ENCODE data around the gene HOXC5. TPM values are rescaled to one million over a fixed set of nuclear protein-coding genes. Genes with fewer than 3 reads are reported as not detected.

The HOXC5 gene
- 1 to 10 TPM in 1 of 4 donors, under 1 TPM in 1, not detected in 2; 0.36 to 1.4 TPM for total RNA-seq

DNA sequence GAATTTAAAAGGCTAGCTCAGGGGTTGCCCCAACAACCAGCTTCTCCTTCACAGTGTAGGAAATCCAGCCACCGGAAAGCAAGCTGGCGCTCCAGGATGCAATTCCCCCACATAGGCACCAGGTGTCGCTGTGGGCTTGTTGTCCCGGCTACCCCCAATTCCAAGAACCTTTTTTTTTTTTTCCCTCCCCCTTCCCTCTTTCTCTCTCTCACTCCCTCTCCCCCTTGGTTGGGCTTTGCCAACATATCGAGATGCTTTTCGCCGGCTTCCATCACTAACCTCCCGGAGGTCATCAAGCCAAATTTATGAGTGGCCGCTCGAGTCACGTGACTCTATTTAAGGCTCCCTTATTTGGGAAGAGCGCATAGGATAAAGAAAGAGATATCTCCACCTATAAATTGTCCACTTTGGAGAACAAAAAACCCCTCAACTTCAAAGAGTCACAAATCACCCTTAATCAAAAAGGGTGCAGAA is at the start of gene HOXC5:
TSS of gene HOXC5 (plus strand) at position 424 of the 474 bp plus-strand sequence. CDS start 73 bp downstream, outside the sequence.
- Histone ChIP-seq H3K36me3 (no peaks in the 10 kb centered on the region), H3K9me3 (no peaks in the 10 kb centered on the region), H3K4me1 (peaks cover 13 to 27% of the 10 kb centered on the region in 2 donors), H3K27ac (peak within 1 kb of the TSS; percentile 94 to 100 (median 98)), H3K27me3 (no peaks in the 10 kb centered on the region), H3K4me3 (peak within 1 kb of the TSS; percentile 64 to 85 (median 68))
- TF ChIP-seq POLR2A (IDR thresholded peaks at IDR 0.05) = no peak
- TF ChIP-seq, protein P1, sequence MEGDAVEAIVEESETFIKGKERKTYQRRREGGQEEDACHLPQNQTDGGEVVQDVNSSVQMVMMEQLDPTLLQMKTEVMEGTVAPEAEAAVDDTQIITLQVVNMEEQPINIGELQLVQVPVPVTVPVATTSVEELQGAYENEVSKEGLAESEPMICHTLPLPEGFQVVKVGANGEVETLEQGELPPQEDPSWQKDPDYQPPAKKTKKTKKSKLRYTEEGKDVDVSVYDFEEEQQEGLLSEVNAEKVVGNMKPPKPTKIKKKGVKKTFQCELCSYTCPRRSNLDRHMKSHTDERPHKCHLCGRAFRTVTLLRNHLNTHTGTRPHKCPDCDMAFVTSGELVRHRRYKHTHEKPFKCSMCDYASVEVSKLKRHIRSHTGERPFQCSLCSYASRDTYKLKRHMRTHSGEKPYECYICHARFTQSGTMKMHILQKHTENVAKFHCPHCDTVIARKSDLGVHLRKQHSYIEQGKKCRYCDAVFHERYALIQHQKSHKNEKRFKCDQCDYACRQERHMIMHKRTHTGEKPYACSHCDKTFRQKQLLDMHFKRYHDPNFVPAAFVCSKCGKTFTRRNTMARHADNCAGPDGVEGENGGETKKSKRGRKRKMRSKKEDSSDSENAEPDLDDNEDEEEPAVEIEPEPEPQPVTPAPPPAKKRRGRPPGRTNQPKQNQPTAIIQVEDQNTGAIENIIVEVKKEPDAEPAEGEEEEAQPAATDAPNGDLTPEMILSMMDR (IDR thresholded peaks at IDR 0.05 in 4 of 5, conservative IDR thresholded peaks at IDR 0.05 in 1 of 5) = peak; percentile 93 to 97 (median 96)
- ATAC-seq = peak; percentile 37 to 49
- intact Hi-C loops (cut with DNase I; ENCODE audit: low total_unique reads) (loop anchor here (1.0 kb wide), 1 partner anchor 159 kb away; no protein-coding TSS in a partner anchor), in situ Hi-C loops (cut with MboI; ENCODE audit: low sequenced_read_pairs in 4 of 4) (loop anchor here in 1 of 4 donors (5.0 kb wide), 1 partner anchor 160 kb away; no protein-coding TSS in a partner anchor)
- DNase-seq = peak in 1 of 2 donors; percentile 78

DNA sequence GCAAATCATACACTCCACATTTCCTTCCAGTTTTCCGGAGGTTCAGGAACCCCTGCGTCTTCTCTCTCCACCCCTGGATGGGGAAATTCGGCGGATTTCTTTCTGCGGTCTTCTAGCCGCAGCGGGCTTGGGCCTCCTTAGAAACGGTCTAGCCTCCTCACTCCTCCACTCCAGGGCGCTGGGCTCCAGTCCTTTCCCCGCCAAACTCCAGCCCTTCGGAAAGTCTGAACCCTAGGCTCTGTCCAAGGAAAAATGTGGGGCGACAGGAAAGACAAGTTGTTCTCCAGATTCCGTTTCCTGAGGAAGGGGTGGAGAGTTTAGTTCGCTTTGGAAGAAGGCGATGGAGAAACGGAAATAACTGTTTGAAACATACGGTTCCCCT is 49.3 kb upstream of the HOXC5 start:
- no peak for TF ChIP-seq POLR2A (IDR thresholded peaks at IDR 0.05)
- TF ChIP-seq, protein P1 (IDR thresholded peaks at IDR 0.05 in 4 of 5, conservative IDR thresholded peaks at IDR 0.05 in 1 of 5) = no peak
- peak overlapping the region; percentile 94 to 100 (median 98) for H3K27ac ChIP-seq
- peak overlapping the region; percentile 59 to 85 (median 82) for H3K4me3 ChIP-seq

DNA sequence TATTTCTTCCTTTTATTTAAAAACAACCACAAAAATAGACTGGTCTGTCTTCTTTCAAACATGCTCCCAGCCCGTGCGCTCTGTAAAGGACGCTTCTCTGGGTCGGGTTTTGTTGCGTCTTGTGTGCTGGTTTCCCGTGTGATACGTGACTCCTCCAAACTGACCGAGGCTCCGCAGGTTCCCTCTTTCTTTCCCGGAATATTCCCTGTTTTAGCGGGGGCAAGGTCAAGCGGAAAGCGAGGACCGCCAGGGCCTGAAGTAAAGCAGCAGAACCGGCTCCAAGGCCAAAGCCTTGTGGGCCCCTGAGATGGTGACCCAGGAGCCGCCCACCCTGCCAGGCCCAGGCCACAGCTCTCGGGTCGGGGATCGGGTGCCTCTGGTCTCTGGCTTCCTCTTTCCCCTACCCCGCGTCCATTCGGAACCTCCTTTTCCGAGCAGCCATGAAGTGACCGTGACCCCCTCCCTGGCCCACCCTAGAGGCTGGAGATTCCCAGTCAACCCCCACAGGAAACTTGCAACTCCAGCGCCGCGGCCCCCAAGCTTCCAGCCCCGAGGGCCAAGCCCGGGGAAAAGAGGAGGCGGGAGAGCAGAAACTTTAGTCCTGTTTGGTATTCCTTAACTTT is 48.8 kb upstream of the HOXC5 start:
- ATAC-seq (no peak), DNase-seq (no peak)
- Histone ChIP-seq H3K27me3 (peaks cover 0 to 46% (median 8%) of the 10 kb centered on the region in 3 donors), H3K27ac (peak overlapping the region; percentile 94 to 100 (median 98)), H3K9me3 (no peaks in the 10 kb centered on the region), H3K4me3 (peak overlapping the region; percentile 59 to 85 (median 82)), H3K4me1 (peaks cover 24 to 31% of the 10 kb centered on the region in 2 donors), H3K36me3 (no peaks in the 10 kb centered on the region)
- intact Hi-C loops (cut with DNase I; ENCODE audit: low total_unique reads) = loop anchor here (1.0 to 2.0 kb wide), 2 partner anchors 217 to 375 kb away; no protein-coding TSS in a partner anchor
- in situ Hi-C loops (cut with MboI; ENCODE audit: low sequenced_read_pairs in 4 of 4) = loop anchor here (10.0 to 25.0 kb wide), 4 partner anchors 221 to 1728 kb away; partner anchors contain the start of genes GPR84 (in 2 of the 4), BLOC1S1 (in 1 of the 4), ITGA7 (in 1 of the 4) and RDH5 (in 1 of the 4)
- TF ChIP-seq, protein P1 (IDR thresholded peaks at IDR 0.05 in 4 of 5, conservative IDR thresholded peaks at IDR 0.05 in 1 of 5) = peak in 1 of 5 experiments; percentile 13
- no peak for TF ChIP-seq POLR2A (IDR thresholded peaks at IDR 0.05)

More for the DNA sequence above, 49.3 kb upstream of the HOXC5 start:
- peaks cover 19 to 28% of the 10 kb centered on the region in 2 donors for H3K4me1 ChIP-seq
- in situ Hi-C loops (cut with MboI; ENCODE audit: low sequenced_read_pairs in 4 of 4) (loop anchor here (10.0 to 25.0 kb wide), 4 partner anchors 221 to 1729 kb away; partner anchors contain the start of genes GPR84 (in 2 of the 4), BLOC1S1 (in 1 of the 4), ITGA7 (in 1 of the 4) and RDH5 (in 1 of the 4)), intact Hi-C loops (cut with DNase I; ENCODE audit: low total_unique reads) (no loop called here)
- peaks cover 4 to 51% (median 13%) of the 10 kb centered on the region in 3 donors for H3K27me3 ChIP-seq
- H3K9me3 ChIP-seq = no peaks in the 10 kb centered on the region
- ATAC-seq = no peak
- DNase-seq = no peak
- H3K36me3 ChIP-seq = no peaks in the 10 kb centered on the region

DNA sequence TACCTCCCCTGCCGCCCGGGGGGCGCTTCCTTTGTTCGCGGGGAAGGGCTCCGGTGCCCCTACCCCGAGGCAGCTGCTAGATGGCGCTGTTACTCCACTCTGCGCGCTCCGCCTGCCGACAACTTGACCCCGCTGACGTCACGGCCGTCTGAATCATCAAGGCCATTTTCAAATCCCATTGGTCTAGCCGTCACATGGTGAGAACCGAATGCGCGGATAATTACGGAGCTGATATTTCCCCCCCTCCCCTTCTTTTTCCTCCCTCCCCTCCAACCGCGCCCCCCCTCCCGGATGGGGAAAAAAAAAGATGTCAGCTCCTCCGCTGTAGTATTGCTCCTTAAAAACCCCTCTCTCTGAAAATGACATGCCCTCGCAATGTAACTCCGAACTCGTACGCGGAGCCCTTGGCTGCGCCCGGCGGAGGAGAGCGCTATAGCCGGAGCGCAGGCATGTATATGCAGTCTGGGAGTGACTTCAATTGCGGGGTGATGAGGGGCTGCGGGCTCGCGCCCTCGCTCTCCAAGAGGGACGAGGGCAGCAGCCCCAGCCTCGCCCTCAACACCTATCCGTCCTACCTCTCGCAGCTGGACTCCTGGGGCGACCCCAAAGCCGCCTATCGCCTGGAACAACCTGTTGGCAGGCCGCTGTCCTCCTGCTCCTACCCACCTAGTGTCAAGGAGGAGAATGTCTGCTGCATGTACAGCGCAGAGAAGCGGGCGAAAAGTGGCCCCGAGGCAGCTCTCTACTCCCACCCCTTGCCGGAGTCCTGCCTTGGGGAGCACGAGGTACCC is 47.8 kb upstream of the HOXC5 start, which contains the start of gene HOXC10:
TSS of gene HOXC10 (plus strand) at position 246 of the 791 bp plus-strand sequence. CDS start at position 360, 114 bp downstream.
- TF ChIP-seq, protein P1 (IDR thresholded peaks at IDR 0.05 in 4 of 5, conservative IDR thresholded peaks at IDR 0.05 in 1 of 5) = peak; percentile 64 to 92 (median 82)
- peak; percentile 45 to 49 for TF ChIP-seq POLR2A (IDR thresholded peaks at IDR 0.05)
- intact Hi-C loops (cut with DNase I; ENCODE audit: low total_unique reads) (loop anchor here (1.0 to 5.0 kb wide), 3 partner anchors 216 to 374 kb away; partner anchors contain the start of genes CBX5 and HNRNPA1), in situ Hi-C loops (cut with MboI; ENCODE audit: low sequenced_read_pairs in 4 of 4) (loop anchor here (10.0 to 25.0 kb wide), 4 partner anchors 220 to 1727 kb away; partner anchors contain the start of genes GPR84 (in 2 of the 4), BLOC1S1 (in 1 of the 4), ITGA7 (in 1 of the 4) and RDH5 (in 1 of the 4))
- Histone ChIP-seq H3K9me3 (no peaks in the 10 kb centered on the region), H3K4me3 (peak within 1 kb of the TSS; percentile 68 to 85 (median 82)), H3K27ac (peak within 1 kb of the TSS; percentile 94 to 100 (median 98)), H3K36me3 (no peaks in the 10 kb centered on the region), H3K4me1 (peaks cover 32 to 41% of the 10 kb centered on the region in 2 donors), H3K27me3 (peaks cover 0 to 38% (median 0%) of the 10 kb centered on the region in 3 donors)
- DNase-seq = peak; percentile 97
- peak; percentile 81 to 85 for ATAC-seq
